Peyer's patch (tissue), 4 donors: ENCODE measurements around the gene RIN1. TPM values are rescaled to one million over a fixed set of nuclear protein-coding genes. Genes with fewer than 3 reads are reported as not detected.
A peak's percentile ranks its signal among the peaks of the same experiment; 100 is the strongest.

Experiments used
- DNase-seq, 3 donors: peaks; one replicate each; pipeline ENCODE4 v3.0.0-alpha.2; 2017 to 2019
- H3K27ac ChIP-seq, 4 donors: fragments of 200-600 bp; sonication (generic); one replicate each; pipeline ENCODE4 v1.5.1; 2016 to 2019
- H3K27me3 ChIP-seq, 2 donors: fragments of 200-600 bp; sonication (generic); one replicate each; pipeline ENCODE4 v1.5.1; 2019
- H3K36me3 ChIP-seq, 3 donors: fragments of 200-600 bp; sonication (generic); one replicate each; pipeline ENCODE4 v1.5.1; 2016 to 2019
- H3K4me1 ChIP-seq, 4 donors: fragments of 200-600 bp; sonication (generic); one replicate each; pipeline ENCODE4 v1.5.1; 2016 to 2019
- H3K4me3 ChIP-seq, 4 donors: fragments of 200-600 bp; sonication (generic); 1 replicate in 3 of 4; 2 replicates in 1 of 4; pipeline ENCODE4 v1.5.1; 2016 to 2019; ENCODE audit warnings: mild to moderate bottlenecking in 1 of 4
- H3K9me3 ChIP-seq, 4 donors: fragments of 200-600 bp; sonication (generic); one replicate each; pipeline ENCODE4 v1.5.1; 2016 to 2019; ENCODE audit warnings: mild to moderate bottlenecking in 1 of 4
- CTCF ChIP-seq, 6 experiments: fragments of 450-650 bp in 4 of 6; fragments of 200-600 bp in 2 of 6; sonication (generic) in 1 of 6; IDR thresholded peaks; one replicate each; pipeline ENCODE4 v1.5.1; 2017 to 2019; ENCODE audit warnings: antibody characterized with exemption in 6 of 6, mild to moderate bottlenecking in 3 of 6, moderate library complexity in 1 of 6
- POLR2A ChIP-seq, 2 donors: fragments of 450-650 bp; IDR thresholded peaks; one replicate each; pipeline ENCODE4 v1.5.1; 2017; ENCODE audit warnings: antibody characterized with exemption in 2 of 2, mild to moderate bottlenecking in 2 of 2, moderate library complexity in 2 of 2
- total RNA-seq, 4 donors: library from RNA; depleted of rRNA; stranded (reverse); fragments of >200 nt; gene quantifications; one replicate each; pipeline ENCODE4 v1.1.0, GENCODE V29; 2016

The RIN1 gene
- total RNA-seq, 4 donors from 2014 or later = 4.1 to 18.9 (median 10.8) TPM

- no peaks in the 10 kb centered on the region for H3K27me3 ChIP-seq
- no peaks in the 10 kb centered on the region for H3K9me3 ChIP-seq
- TF ChIP-seq CTCF (IDR thresholded peaks at IDR 0.05) = no peak
- TF ChIP-seq POLR2A (IDR thresholded peaks at IDR 0.05) = no peak
- DNase-seq = peak; percentile 76 to 90 (median 84)
- peak within 1 kb of the TSS; percentile 77 to 82 (median 80) for H3K4me3 ChIP-seq
- H3K4me1 ChIP-seq = peaks cover 0 to 13% (median 0%) of the 10 kb centered on the region in 4 donors
- peak within 1 kb of the TSS; percentile 72 to 88 (median 86) for H3K27ac ChIP-seq
- H3K36me3 ChIP-seq = no peaks in the 10 kb centered on the region
These were observed 35.6 kb upstream of the RIN1 start, which contains the start of gene SLC29A2 for GRCh38 chr11:66371627-66372415. Gene SLC29A2 (minus strand): TSS chr11:66371760. CDS start chr11:66371591, 169 bp downstream.

DNA sequence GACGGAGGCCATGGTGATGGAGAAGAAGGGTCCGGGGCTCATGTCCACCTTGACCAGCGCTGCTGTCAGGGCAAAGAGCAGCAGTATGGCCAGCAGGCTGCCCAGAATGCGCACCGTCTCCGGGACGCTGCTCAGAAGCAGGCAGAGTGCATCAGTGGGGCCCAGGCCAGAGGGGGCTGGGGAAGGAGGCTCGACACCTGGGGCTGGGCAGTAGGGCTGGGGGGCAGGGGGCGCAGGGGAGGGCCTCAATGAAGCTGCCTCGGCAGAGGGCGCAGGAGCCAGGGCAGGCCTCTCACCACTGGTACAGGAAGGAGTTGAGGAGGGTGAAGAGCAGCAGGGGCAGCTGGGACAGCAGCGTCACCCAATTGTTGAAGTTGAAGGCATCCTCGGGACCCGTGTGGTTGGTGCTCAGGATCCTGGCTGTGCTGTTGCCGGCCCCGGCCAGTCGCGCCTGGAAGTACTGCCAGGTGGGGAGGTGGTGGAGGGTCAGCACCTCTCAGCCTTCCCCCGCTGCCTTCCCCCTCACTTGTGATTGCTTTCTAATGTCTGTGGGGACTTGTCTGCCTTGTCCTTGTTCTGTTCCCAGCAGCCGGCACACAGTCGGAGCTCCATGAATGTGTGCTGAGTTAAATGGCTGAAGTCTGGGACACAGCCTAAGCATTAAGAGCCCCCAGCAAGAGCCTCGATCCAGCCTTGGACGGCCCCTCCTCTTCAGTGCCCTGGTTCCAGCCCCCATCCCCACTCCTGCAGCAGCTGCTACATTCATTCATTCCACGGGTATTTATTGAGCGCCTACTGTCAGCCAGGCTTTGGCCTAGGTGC, 33.0 kb upstream of the RIN1 start:
- Histone ChIP-seq H3K9me3 (no peaks in the 10 kb centered on the region), H3K4me1 (peaks cover 0 to 13% (median 0%) of the 10 kb centered on the region in 4 donors), H3K27me3 (no peaks in the 10 kb centered on the region), H3K27ac (no peak overlapping the region), H3K36me3 (no peaks in the 10 kb centered on the region), H3K4me3 (no peak overlapping the region)
- DNase-seq = no peak
- TF ChIP-seq CTCF (IDR thresholded peaks at IDR 0.05) (no peak), POLR2A (IDR thresholded peaks at IDR 0.05) (no peak)

GRCh38 chr11:66368484-66368883, 32.2 kb upstream of the RIN1 start:
- no peak for TF ChIP-seq CTCF (IDR thresholded peaks at IDR 0.05)
- no peak for TF ChIP-seq POLR2A (IDR thresholded peaks at IDR 0.05)

GRCh38 chr11:66367561-66368312, 31.5 kb upstream of the RIN1 start:
- H3K27me3 ChIP-seq = no peaks in the 10 kb centered on the region
- H3K36me3 ChIP-seq = no peaks in the 10 kb centered on the region
- H3K9me3 ChIP-seq = no peaks in the 10 kb centered on the region
- H3K4me3 ChIP-seq = no peak overlapping the region
- DNase-seq = no peak
- H3K4me1 ChIP-seq = peaks cover 0 to 13% (median 0%) of the 10 kb centered on the region in 4 donors
- no peak overlapping the region for H3K27ac ChIP-seq
- TF ChIP-seq CTCF (IDR thresholded peaks at IDR 0.05) (no peak), POLR2A (IDR thresholded peaks at IDR 0.05) (peak in 1 of 2 donors; percentile 11)

More at GRCh38 chr11:66368484-66368883, 32.2 kb upstream of the RIN1 start:
- no peak overlapping the region for H3K27ac ChIP-seq
- H3K9me3 ChIP-seq = no peaks in the 10 kb centered on the region
- H3K27me3 ChIP-seq = no peaks in the 10 kb centered on the region
- no peak for DNase-seq
- peaks cover 0 to 13% (median 0%) of the 10 kb centered on the region in 4 donors for H3K4me1 ChIP-seq
- H3K4me3 ChIP-seq = no peak overlapping the region
- H3K36me3 ChIP-seq = no peaks in the 10 kb centered on the region

- peaks cover 0 to 8% (median 0%) of the 10 kb centered on the region in 4 donors for H3K4me1 ChIP-seq
- no peaks in the 10 kb centered on the region for H3K36me3 ChIP-seq
- H3K4me3 ChIP-seq = no peak overlapping the region
- no peaks in the 10 kb centered on the region for H3K27me3 ChIP-seq
- no peak for TF ChIP-seq CTCF (IDR thresholded peaks at IDR 0.05)
- TF ChIP-seq POLR2A (IDR thresholded peaks at IDR 0.05) = no peak
- no peaks in the 10 kb centered on the region for H3K9me3 ChIP-seq
- H3K27ac ChIP-seq = no peak overlapping the region
- no peak for DNase-seq
These were observed 30.7 kb upstream of the RIN1 start for GRCh38 chr11:66366844-66367477.
